ENCODE measurements around the gene ARSG.

- TF ChIP-seq ZFX (CRISPR knock-in tag; IDR thresholded peaks at IDR 0.05; ENCODE audit: low read depth), result no peak
- TF ChIP-seq ZNF263 (CRISPR knock-in tag; IDR thresholded peaks at IDR 0.05), result no peak
- no peak for TF ChIP-seq ARNT2 (CRISPR knock-in tag; IDR thresholded peaks at IDR 0.05; ENCODE audit: low read depth)
Measured at GRCh38 chr17:68344701-68345136, 53.4 kb downstream of the ARSG start.
